NCI-H128 (cell line): ENCODE measurements around the gene PPP2R5A.
"Not testable (repeated sequence)": the region's sequence is repeated elsewhere in the genome, so short reads cannot be mapped to it uniquely, and the experiment has no call there.

Source experiments
- DNase-seq: peaks from one replicate; lab custom pipeline; 2025; ENCODE audit not compliant: unreplicated experiment; lab: John Stamatoyannopoulos, UW

PPP2R5A gene

DNA sequence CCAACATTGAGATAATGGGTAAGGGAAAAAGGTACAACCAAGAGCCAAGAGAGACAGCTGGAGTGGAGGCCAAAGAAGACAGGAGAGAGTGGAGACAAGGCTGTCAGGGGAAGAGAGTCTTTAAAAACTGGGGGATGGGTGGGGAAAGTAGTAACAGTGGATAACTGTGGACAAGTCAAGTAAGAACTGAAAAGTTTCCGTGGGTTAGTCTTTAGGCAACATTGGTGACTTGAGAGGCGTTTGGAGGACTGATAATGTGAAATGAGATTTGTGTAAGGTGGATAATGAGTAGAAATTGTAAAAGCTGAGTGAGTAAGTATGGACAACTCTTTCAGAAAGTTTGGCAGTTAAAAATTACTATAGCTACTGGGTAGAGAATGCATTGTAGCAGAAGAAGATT lies 10.4 kb downstream of the PPP2R5A start:
- no peak for DNase-seq

DNA sequence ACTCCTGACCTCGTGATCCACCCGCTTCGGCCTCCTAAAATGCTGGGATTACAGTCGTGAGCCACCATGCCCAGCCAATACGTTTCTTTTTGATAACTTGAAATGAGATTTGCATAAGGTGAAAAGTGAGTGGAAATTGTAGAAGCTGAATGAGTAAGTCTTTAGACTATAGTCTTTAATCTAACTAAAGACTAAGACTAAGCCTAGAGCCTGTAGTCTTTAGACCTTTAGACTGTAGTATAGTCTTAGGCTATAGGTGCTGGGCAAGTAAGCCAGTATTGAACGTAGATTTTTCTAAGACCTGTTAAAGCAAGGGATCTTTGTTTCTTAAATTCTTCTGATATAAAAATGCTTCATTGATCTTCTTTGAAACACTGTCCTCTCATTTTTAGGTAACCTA lies 12.1 kb downstream of the PPP2R5A start:
- DNase-seq = no peak

DNA sequence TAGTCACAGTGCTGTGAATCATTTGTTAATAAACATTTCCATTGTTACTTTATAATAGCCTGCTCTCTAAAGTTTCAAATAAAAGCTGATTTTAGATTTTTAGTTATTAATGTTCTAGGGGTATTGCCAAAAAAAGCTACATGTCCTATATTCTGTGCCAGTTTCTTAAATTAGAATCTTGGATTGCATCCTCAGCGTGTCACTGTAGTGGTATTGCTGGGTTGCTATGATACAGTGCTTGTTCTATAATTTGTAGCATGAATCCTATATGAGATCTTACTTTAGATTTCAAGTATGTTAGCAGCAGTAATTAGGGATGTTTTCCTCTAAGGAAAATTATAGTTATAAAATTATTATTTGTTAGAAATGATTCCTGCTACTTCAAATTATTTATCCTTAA lies 16.4 kb downstream of the PPP2R5A start:
- DNase-seq = no peak

DNA sequence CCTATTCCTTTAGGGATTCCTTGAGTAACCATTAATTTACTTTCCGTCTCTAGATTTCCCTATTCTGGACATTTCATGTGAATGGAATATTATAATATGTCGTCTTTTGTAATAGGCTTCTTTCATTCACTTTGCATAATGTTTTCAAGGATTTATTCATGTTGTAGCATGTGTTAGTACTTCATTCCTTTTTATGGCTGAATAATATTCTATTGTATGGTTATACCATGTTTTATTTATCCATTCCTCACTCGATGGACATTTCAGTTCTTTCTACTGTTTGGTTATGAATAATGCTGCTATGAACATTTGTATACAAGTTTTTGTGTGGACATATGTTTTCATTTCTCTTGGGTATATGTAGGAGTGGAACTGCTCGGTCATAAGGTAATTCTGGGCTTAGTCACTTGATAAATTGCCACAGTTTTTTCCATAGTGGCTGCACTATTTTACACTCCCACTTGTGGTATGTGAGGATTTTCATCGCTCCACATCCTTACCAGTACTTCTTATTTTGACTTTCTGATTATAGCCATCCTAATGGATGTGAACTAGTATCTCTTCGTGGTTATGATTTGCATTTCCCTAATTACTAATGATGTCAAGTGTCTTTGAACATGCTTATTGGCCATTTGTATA lies 17.7 kb downstream of the PPP2R5A start:
- DNase-seq = no peak

DNA sequence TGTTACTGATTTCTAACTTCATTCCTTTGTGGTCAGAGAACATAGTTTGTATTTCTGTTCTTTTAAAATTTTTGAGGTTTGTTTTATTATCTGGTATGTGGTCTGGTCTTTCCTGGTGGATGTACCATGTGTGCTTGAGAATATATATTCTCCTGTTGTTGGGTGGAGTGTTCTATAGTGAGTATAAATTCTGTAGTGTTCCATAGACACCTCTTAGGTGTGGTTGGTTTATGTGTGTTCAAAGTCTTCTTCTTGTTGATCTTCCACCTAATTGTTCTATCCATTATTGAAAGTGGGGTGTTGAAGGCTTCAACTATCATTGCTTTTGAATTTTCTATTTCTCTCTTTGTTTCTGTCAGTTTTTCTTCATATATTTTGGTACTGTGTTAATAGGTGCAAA lies 20.1 kb downstream of the PPP2R5A start:
- no peak for DNase-seq

DNA sequence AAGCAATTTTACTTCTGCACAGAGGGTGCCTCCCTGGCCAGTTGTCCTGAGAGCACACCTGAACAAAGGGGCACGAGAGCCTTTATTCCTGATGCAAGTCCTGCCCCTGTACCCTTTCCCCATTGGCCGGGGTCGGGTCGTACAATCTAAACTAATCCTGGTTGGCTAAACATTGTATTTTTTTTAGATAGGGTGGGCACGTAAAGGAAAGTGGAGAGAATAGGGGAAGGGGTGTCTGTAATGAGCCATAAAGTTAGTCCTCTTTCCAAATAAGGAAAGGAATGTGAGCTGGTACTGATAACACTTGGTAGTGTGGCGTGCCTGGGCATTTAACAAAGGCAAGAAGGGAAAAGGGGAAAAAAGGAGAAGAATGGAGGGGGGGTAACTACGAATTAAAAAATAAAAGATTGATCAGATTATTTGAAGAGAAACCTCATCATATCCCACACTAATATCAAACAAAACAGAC lies 20.8 kb downstream of the PPP2R5A start:
- DNase-seq = not testable (repeated sequence)

DNA sequence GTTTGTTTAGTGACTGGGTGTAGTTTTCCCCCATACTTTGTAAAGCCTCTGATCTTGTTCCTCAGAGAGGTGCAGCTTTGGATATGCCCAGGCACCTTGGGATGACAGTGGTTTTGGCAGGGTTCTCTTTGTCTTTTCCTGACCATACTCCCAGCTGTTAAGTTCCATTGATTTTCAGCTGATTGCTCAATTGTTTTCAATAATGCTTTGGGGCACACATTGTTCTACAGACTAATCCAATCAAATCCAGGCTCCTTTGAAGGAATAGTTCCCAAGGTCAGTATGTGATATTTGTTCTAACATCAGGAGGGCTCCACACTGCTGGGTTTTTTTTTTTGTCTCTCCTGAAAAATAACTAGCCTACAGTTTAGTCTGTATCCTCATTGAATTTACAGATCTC lies 24.8 kb downstream of the PPP2R5A start:
- DNase-seq = no peak

DNA sequence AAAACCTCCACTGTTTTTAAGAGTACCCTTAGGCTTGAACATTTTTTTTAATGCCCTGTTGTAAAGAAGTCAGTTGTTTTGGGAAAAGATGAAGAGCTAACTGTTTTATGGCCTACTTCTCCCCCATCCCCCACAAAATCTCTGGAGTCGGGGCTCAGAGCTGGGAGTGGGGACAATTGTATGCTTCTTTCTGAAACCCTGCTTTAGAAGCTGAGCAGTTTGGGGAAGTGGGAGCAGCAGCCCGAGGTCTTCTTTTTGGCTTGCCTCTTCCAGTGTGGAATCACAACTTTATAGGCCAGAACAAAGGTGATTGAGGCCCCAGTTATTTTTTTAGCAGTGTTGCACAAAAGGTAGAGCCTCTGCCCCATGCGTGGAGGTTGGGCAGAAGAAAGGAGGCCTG lies 25.2 kb downstream of the PPP2R5A start:
- DNase-seq = no peak

DNA sequence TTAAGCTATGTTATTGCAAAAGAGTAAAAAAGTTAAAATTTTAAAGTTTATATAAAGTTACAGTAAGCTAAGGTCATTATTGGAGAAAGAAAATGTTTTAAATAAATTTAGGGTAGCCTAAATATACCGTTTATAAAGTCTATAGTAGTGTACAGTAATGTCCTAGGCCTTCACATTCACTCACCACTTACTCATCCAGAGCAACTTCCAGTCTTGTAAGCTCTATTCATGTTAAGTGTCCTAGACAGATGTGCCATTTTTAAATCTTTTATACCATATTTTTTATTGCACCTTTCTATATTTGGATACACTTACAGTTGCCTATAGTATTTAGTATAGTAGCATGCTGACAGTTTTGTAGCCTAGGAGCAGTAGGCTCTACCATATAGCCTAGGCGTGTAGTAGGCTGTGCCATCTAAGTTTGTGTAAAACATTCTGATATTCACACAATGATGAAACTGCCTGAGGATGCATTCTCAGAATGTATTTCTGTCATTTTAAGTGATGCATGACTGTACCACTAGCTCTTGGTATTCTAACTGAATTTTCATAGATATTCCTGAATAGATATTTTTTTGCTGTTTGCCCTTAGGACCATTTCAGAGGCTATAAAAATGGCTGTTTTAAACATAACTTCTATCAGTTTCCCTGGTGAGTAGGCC lies 26.8 kb downstream of the PPP2R5A start:
- DNase-seq = no peak

DNA sequence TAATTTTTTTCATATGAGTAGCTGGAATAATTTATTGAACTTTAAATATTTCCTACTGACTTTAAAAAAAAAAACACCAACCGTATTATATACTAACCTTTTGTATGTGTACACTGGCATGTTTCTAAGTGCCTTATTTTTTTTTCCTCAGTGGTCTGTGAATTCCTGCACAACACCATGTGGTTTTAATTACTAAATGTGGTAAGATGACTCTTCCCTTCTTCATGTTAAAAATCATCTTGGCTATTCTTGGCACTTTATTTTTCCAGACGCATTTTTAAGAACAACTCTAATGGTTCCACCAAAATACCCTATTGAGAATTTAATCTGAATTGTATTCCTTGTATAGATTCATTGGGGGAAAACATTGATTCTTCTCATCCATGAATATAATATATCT lies 28.4 kb downstream of the PPP2R5A start:
- DNase-seq = no peak

DNA sequence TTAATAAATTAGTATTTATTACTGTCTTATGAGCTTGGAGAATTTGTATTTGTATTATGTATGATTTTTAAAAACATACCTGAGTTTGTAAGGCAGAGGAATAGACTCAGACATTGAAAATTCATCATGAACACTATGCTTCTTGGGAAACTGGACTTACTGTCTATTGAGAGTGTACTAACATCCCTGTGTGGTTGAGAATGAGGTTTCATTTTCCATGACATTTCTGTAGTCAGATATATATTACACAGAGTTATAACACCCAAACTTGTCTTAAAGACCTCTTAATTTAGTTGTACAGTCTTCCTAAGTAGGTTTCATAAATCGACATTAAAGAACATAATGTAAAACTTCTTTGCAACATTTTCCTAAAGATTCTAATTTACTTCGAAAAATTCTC lies 30.0 kb downstream of the PPP2R5A start:
- no peak for DNase-seq

DNA sequence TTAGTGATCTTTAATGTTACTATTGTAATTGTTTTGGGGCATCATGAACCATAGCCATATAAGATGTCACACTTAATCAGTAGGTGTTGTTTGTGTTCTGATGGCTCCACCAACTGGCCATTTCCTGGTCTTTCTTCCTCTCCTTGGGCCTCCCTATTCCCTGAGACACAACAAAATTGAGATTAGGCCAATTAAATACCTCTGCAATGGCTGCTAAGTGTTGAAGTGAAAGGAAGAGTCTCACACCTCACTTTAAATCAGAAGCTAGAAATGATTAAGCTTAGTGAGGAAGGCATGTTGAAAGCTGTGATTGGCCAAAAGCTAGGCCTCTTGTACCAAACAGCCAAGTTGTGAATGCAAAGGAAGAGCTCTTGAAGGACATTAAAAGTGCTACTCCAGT lies 30.7 kb downstream of the PPP2R5A start:
- DNase-seq = no peak

DNA sequence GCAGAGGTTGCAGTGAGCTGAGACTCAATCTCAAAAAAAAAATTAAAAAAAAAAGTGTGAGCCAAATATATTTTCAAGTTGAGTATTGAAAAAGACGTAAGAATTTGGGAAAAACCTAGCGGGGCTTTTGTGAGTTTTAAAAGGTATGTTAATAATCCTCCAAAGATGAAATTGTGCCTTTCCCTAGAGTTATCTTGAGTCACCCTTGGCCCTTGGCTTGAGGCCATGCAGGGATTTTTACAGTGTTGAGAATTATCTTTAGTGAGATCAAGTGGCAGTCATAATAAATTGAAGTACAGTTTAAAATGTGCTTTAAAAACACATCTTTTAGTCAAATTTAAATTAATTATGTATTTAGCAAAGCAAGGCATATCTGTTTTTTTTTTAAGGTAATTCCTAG lies 32.7 kb downstream of the PPP2R5A start:
- no peak for DNase-seq

DNA sequence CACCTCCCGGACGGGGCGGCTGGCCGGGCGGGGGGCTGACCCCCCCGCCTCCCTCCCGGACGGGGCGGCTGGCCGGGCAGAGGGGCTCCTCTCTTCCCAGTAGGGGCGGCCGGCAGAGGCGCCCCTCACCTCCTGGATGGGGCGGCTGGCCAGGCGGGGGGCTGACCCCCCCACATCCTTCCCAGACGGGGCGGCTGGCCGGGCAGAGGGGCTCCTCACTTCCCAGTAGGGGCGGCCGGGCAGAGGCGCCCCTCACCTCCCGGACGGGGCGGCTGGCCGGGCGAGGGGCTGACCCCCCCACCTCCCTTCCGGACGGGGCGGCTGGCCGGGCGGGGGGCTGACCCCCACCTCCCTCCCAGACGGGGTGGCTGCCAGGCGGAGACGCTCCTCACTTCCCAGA lies 35.8 kb downstream of the PPP2R5A start:
- not testable (repeated sequence) for DNase-seq

DNA sequence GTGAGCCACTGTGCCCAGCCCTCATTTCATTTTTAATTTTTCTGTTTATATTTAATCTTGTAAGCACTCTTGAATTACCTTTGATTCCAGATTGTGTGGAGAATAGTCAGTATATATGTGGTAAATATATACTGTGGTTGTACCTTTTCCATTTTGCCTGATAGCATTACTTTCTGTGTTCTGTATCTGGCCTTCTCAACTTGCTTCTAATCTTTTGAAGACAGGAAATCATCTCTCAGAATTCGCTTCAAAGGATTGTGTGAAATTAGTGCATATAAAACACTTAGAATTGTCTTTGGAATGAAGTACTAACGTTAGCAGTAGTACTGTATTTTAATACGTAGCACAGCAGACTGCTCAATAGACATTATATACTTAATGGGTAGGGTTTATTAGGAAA lies 37.9 kb downstream of the PPP2R5A start:
- no peak for DNase-seq

DNA sequence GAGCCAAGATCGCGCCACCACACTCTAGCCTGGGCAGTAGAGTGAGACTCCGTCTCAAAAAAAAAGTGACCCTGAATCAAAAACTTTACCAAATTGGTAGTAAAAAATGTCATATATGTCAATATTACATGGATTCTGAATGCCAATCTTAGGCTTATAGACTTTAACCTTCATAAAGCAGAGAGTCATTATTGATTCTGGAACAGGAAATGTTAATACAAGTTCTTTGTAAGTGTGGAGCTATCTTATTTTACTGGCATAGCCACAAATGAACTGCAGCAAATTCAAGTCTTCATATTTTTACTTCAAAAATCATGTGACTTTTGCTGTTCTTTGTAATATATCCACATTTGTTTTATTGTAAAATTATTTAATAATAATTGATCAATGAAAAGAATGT lies 41.3 kb downstream of the PPP2R5A start:
- DNase-seq = no peak

DNA sequence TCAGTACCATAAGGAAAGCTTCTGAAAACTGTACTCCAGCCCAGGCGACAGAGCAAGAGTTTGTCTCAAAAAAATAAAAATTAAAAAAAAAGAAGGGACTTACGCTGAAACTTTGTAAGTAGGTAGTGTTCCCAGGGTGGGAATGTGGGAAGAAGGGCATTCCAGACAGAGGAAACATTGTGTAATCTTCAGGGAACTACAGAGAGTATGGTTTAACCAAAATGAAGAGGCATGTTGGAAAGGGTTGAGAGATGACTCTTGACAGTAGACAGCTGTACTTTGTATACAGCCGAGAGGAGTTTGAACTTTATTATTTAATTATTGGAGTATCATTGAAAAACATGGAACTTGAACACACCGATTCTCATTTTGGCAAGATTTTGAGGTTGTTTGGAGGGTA lies 43.0 kb downstream of the PPP2R5A start:
- no peak for DNase-seq

DNA sequence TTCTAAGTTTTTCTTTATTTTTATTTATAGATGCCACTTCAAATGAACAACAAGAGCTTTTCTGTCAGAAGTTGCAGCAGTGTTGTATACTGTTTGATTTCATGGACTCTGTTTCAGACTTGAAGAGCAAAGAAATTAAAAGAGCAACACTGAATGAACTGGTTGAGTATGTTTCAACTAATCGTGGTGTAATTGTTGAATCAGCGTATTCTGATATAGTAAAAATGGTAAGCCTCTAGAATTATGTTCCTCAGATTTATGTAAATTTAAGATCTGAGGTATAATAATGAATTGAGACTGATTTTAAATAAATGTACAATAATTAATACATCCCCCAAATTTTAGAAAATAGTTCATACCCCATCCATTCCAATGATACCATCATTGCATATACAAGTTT lies 43.9 kb downstream of the PPP2R5A start:
- no peak for DNase-seq

DNA sequence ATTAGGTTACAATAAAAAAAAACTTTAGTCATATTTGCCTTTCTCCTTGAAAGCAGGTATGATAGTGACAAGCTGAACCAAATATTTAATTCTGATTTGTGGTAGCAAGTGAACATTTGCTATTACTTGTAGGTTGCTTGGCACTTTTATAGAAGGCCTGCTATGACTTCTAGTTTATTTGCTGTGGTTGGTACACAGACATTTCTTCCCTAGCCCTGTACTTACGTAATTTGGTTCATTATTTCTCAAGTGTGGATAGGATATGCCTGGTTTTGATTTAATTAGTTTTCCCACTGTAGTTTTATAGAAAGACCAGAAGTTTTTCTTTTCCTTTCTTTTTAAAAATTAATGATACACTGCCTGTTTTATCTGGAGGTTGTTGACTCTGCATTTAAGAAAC lies 55.9 kb downstream of the PPP2R5A start:
- DNase-seq = no peak

DNA sequence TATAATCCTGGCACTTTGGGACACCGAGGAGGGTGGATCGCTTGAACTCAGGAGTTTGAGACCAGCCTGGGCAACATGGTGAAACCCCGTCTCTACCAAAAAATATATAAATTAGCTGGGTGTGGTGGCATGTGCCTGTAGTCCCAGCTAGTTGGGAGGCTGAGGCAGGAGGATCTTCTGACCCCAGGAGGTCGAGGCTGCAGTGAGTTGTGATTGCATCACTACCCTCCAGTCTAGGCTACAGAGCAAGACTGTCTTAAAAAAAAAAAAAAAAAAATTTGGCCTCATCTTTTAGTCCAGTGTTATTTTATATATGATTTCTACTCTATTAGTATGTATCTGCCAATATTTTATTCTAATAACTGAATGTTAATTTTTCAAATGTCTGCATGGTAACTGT lies 59.7 kb downstream of the PPP2R5A start:
- DNase-seq = no peak

DNA sequence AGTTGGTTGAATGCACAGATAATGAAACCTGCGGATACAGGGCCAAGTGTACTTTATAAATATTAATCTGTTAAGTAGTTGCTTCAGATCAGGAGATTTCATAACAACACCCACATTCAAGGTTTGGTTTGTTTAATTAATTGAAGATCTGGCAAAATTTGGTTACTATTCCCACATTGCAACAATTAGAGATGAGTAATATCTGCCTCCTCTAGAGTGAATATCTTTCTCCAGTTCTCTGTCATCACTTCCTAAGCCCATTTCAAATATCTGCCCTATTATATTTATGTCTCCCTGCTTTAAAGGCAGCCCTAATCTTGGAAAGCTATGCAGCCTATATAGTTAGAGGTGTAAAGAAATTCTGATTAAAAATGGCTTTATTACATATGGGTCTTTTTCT lies 61.4 kb downstream of the PPP2R5A start:
- no peak for DNase-seq

DNA sequence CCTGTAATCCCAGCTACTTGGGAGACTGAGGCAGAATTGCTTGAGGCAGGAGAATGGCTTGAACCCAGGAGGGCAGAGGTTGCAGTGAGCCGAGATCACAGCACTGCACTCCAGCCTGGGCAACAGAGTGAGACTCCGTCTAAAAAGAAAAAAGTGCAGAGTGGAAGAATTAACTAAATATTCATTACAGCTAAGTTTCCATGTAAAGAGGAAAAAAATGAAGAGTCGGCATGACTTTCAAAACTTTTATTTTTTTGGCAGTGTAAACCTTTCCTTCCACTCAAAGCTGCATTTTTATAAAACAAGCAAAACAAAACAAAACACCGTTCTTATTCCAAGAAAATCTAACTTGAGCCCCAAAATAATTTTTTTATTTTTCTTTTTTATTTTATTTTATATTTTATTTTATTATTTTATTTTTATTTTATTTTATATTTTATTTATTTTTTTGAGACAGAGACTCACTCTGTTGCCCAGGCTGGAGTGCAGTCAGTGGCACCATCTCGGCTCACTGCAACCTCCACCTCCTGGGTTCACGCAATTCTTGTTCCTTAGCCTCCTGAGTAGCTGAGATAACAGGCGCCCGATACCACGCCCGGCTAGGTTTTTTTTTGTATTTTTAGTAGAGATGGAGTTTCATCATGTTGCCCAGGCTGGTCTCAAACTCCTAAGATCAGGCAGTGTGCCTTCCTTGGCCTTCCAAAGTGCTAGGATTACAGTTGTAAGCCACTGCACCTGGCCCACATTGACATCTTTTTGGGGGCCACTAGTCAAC lies 66.6 kb downstream of the PPP2R5A start:
- no peak for DNase-seq
